Stimulated activated CD8-positive, alpha-beta memory T cell treated with anti-CD3 and anti-CD28 coated beads, Interleukin-15, amount 100 ng/mL, for 24 hours (primary cell): Measurements from ENCODE around the gene CARNS1.
"Not testable (repeated sequence)": the region's sequence is repeated elsewhere in the genome, so short reads cannot be mapped to it uniquely, and the experiment has no call there.

Experiments
- DNase-seq: peaks from one replicate; pipeline ENCODE4 v3.0.0-alpha.2; 2020; ENCODE audit warnings: low read depth

Gene CARNS1

DNA sequence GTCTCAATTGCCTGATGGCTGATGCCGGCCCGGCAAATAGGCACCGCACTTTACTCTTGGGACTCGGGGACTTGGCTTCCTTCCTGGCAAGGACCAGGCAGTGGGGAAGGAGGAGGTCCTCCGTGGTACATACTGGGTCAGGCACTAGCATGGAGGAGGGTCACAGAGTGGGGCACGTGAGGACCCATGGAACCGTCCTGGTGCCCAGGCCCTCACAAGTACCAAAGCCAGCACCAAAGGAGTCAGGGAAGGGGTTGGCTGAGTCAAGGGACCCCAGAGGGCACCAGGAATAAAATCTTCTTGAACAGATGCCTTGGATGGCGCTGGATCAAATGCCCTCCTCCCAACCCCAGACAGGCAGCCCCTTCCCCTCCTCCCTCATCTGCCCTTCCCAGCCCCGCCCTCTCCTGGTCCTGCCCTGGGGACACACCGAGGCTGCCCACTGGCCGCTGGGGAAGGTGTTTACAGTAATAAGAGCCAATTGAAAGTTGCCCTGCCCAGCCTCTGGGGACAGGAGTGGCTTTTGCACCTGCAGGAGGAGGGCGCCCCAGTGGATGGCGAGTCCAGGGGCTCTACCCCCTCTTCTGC, 5.6 kb upstream of the CARNS1 start:
- no peak for DNase-seq

DNA sequence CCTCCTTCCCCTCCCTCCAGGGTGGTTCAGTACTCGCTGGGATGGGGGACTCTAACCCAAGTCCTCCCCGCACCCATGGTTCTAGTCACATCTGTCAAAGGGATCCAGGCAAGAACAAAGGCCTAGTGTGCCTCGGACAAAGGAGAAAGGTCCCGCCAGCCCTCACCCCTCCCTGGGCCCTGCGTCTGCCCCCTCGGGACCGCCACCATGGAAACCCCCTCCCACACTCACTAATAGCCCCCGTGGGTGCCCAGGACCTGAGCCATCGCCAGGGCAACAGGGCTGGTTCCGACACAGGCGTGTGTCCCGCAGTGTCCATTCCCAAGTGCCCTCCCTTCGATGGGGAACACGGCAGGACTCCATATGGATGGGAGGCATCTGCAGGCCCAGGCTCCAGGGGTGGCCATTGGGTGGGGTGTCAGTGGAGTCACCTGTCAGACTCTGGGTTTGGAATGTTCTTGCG, 5.1 kb upstream of the CARNS1 start:
- no peak for DNase-seq

DNA sequence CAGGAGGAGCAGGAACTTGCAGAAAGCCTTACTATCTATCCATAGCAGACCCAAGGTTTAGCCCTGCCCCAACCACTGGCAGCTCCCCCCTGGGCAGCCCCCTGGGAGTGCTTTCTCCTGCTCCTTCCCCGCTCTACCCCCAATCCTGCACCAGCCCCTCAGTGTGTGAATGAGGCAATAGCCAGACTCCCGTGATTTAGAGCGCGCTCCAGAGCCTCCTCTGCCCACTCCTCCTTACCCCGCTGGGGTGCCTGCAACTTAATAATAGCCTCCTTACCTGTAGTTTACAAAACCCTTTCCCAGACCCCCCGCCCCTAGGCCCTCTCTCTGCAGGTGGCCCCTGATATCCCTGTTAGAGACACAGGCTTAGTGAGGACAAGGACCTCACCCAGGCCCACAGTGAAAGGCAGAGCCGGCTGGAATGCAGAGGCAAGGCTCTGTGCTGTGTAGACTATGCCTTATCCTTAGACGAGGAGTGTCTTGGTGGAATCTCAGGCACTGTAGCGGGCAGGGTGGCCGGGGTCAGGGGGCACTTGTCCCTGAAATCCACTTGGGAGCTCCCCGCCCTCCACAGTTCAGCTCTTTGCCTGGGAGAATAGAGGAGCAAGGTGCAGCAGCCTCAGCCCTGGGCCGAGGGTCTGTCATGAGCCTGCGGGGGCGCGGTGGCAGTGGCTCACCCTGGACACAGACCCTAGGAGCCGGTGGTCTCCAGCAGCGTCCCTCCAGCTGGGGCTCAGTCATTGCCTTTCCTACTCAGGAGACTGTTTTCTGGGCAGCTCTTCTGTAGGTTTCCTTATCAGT, 4.3 kb upstream of the CARNS1 start:
- DNase-seq = no peak

DNA sequence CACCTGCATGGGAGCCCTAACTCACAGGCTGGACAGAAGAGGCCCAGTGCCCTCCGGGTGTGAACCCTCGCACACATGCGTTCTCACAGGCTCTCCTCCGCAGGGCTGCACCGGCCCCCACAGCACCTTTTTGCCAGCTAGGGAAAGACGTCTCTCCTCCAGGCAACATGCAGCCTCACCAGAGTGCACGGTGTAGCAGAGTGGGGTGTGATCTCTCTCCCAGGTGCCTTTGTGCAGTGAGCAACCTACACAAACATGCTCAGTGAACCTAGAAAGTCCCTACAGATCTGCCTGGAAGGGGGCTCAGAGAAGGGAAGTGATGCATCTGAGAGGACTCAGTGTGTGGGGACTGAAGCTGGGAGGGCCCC, 3.7 kb upstream of the CARNS1 start:
- DNase-seq = no peak

DNA sequence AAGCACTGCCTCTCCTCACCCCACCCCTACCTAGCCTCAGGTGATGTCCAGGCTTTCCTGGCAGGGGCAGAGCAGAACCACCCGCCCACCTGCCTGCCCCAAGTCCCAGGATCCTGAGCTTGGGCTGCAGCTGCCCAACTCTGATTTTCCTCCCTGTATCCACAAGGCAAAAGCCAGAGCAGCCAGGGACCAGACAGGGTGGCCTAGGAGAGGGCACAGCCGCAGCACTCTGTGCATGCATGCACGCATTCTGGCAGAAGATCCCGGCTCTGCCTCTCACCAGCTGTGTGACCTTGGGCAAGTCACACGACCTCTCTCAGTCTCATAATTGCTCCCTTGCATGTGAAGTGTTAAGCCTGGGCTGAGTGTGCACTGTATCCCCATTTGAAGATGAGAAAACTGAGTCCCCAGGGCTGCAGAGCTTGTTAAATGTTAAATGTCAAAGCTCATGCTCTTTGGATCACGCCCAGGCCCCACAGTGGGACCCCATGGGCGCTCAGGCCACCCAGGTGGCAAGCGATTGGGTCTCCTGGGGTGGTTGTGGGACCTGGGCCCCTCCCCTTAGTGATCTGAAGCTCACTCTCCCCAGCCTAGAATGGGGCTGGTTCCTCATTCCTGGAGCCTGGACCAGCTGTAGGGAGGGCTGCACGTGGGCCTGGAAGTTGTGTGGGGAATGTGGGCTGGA, 2.8 kb upstream of the CARNS1 start:
- DNase-seq = no peak

DNA sequence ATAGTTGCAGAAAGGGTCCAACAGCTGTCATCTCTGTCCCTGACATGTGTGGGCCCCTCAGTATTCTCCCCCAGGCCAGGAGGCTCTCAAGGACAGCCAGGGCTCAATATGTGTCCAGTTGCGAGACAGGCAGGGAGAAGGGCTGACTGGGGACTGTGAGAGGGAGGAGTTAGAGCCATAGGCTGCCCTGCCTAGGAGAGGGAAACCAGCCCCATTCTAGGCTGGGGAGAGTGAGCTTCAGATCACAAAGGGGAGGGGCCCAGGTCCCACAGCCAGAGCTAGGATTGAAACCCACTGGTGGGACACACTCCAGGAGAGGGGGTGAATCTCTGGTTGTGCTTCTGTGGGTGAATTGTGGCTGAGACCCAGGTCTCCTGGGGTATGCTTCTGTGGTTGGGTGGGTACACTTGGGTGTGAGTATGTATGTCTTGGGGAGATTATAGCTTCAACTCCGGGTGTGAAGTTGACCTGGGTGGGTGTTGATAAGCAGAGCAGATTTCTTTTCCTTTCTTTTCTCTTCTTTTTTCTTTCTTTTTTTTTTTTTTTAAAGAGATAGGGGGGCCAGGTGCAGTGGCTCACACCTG, 2.1 kb upstream of the CARNS1 start:
- no peak for DNase-seq

DNA sequence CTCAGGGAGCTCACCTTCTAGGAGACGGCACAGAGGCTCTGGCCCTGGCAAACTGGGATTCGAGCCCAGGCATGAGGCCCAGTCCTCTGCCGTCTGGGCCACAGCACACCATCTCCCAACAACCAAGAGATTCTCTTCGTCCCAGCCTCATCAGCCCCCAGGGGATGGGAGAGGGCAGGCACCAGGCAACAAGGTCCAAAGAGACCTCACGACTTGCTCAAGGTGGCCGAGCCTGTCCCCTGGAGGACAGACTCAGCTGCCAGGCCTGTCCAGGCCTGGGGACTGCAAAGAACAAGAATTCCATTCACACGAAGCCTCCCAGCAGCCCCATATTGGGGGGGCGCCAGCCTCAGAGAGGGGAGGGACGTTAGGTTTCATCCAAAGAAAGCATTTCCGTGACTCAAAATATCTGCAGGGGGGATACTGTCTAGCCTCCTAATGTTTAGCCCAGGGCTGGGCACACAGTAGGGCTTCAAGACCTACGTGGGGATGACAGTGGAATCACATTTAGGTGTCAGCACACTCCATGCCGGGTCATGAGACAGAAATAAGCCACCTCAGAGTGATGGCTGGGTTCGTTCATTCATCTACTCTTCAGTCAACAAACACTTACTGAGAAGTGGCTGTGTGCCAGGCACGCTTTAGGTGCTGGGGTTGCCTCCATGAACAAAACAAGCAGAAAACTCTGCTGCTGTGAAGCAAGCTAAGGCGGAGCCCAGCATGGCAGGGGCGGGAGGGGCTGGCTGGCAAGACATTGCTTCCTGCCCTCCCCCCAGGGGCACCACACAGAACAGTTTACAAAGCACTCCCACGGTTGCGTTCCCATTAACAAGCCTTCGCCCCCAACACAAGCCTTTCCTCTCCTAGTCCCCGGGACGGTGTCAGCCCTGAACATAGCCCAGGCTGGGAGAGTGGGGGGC, 1.2 kb downstream of the CARNS1 start:
- DNase-seq = no peak

DNA sequence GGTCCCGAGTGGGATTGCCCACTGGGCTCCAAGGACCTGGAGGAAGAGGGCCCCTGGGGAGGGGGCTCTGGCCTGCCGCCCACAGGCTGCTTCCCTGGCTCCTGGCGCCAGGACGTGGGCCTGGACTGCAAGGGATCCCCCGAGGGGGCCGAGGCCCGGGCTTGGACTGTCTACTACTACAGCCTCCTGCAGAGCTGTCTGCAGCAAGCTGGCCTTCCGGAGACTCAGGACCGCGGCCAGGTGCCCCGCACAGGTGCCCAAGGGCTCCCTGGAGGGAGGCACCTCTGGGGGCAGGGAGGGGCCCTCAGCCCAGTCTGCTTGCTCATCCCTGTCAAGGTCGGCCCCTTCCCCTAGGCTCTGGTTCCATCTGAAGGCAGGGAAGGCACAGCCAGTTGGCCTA, 1.9 kb downstream of the CARNS1 start:
- no peak for DNase-seq

DNA sequence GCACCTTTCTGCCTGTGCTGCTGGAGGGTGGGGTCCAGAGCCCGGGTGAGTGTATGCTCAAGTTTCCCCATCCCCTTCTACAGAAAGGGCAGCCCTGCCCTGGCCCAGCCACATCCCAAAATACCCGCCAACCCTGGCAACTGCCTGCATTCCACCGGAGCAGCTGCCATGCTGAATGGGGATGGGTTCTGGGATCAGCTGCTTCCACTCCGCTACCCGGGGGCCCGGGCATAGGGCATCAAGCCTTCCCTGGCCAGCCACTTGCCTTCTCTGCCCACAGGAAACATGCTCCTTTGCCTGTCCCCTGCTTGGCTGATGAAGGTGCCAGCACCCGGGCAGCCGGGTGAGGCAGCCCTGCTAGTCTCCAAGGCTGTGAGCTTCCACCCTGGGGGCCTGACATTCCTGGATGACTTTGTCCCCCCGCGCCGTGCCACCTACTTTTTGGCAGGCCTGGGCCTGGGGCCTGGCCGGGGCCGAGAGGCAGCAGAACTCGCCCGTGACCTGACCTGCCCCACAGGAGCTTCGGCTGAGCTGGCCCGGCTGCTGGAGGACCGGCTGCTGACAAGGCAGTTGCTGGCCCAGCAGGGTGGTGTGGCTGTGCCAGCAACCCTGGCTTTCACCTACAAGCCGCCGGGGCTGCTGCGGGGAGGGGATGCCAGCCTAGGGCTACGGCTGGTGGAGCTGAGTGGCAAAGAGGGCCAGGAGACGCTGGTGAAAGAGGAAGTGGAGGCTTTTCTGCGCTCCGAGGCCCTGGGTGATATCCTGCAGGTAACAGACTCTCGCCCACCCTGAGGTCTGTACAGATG, 3.2 kb downstream of the CARNS1 start:
- DNase-seq = no peak

DNA sequence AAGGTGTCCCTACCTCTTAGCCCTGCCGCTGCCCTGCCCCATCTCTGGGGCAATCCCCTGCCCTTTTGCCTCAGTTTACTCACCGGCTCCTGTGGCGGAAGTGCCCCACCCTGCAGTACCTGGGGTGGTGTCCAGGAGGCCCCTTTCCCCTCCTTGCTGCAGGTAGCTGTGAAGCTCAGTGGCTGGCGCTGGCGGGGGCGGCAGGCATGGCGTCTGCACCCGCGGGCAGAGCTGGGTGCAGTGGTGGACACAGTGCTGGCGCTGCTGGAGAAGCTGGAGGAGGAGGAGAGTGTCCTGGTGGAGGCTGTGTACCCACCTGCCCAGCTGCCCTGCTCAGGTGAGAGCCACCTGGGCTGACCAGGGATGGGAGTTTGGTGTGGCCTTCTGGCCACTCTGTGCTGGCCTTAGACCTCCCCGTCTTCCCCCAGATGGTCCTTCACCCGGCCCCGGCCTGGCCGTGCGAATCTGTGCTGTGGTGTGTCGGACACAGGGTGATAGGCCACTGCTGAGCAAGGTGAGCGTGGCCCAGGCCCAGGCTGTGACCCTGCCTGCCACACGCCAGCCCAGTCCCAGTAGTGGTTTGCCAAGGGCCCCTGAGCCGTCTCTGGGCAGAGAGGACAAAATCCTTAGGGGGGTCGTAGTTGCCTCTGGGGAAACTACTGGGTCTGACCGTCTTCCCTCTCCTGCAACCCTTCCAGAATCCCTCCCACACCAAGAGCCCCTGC, 4.0 kb downstream of the CARNS1 start:
- DNase-seq = no peak

DNA sequence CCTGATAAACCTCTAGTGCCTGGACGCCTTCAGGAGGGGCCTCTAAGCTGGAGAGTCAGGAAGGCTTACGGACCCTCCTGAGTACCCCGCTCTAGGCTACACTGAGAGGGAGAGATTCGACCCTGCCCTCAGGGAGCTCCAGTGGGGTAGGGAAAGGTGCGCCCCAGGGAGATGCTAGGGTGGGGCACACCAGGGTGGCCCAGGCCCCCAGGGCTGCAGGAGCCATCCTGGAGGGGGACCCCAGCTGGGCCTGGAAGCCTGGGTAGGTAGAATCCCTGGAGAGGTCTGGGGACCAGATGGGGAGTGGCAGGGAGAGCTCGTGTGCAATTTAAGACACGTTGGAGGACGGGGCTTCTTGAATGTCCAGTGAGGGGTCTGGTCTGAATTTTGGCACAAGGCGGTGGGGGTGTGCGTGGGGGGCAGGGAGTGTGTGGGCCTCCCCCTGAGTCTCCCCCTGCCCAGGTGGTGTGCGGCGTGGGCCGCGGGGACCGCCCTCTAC, 4.7 kb downstream of the CARNS1 start:
- no peak for DNase-seq

DNA sequence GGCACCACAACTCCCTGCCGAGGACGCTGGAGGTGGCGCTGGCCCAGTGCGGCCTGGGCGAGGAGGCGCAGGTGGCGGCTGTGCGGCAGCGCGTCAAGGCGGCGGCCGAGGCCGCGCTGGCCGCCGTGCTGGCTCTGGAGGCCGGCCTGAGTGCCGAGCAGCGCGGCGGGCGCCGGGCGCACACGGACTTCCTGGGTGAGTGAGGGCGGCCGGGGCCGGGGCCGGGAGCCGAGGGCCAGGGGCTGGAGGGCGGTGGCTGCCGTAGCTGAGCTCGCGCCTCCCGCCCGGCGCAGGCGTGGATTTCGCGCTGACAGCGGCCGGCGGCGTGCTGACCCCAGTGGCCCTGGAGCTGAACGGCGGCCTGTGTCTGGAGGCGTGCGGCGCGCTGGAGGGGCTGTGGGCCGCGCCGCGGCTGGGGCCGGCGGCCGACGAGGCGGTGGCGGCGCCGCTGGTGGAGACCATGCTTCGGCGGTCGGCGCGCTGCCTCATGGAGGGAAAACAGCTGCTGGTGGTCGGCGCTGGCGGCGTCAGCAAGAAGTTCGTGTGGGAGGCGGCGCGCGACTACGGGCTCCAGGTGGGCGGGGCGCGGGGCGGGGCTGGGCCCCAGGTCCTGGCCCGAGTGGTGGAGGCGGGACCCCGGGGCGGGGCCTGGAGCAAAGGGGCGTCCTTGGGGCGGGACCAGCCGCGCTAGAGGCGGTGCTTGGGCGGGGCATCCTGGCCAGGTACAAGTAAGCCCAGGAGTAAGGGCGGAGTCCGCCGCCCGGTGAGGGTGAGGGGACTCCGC, 5.4 kb downstream of the CARNS1 start:
- peak; percentile 98 for DNase-seq

DNA sequence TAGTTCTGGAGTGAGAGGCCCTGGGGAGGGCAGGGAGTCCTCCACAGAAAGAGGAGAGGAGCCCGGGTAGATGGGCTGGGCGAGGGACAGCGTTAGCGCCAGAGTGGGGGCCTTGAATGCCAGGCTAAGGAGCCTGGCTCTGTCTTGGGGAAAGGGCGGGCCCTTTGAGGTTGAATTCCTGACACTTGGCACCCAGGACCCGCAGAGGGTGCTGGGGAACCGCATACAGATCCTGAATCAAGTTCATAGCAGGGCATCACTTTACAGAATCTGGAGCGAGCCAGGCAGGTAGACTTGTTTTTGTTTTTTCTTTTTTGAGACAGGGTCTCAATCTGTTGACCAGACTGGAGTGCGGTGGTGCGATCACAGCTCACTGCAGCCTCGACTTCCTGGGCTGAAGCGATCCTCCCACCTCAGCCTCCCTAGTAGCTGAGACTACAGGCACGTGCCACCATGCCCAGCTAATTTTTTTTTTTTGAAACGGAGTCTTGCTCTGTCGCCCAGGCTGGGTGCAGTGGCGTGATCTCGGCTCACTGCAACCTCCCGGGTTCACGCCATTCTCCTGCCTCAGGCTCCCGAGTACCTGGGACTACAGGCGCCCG, 6.1 kb downstream of the CARNS1 start:
- no peak for DNase-seq

DNA sequence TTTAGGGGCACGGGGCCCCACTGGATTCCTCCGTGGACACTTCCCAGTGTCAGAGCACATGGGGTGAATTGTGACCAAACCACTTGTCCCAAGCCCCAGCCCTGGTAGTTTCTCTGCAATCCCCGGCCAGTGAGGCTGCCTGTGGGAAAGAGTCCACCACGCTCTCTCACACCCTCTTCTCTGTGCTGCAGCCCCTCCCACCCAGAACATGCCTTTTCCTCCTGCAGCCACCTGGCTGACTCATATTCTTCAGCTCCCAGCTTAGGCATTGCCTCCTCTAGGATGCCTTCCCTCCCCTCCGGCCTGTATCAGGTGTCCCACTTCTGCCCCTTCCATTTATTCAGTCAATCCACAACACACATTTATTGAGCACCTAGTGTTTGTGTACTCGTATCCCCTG, 7.4 kb downstream of the CARNS1 start:
- DNase-seq = no peak

DNA sequence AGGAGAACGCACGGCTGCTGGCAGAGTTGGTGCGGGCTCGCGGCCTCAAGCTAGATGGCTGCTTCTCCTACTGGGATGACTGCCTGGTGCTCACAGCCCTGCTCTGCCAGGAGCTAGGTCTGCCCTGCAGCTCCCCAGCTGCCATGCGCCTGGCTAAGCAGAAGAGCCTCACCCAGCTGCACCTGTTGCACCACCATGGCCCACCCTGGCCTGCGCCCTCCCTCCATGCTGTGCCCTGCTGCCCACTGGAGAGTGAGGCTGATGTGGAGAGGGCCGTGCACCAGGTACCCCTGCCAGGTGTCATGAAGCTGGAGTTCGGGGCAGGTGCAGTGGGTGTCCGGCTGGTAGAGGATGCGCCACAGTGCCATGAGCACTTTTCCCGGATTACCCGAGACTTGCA, 8.0 kb downstream of the CARNS1 start:
- DNase-seq = no peak

DNA sequence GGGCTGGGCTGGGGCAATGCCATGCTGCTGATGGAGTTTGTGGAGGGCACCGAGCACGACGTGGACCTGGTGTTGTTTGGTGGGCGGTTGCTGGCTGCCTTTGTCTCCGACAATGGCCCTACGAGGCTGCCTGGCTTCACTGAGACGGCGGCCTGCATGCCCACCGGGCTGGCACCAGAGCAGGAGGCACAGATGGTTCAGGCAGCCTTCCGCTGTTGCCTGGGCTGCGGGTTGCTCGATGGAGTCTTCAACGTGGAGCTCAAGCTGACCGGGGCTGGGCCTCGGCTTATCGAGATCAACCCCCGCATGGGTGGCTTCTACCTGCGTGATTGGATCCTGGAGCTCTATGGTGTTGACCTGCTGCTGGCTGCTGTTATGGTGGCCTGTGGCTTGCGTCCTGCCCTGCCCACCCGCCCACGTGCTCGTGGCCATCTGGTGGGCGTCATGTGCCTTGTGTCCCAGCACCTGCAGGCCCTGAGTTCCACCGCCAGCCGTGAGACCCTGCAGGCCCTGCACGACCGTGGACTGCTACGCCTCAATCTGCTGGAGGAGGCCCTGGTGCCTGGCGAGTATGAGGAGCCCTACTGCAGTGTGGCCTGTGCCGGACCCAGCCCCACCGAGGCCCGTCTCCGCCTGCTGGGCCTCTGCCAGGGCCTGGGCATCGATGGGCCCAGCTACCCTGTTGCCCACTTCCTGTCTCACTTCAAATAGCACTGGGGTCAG, 8.6 kb downstream of the CARNS1 start:
- no peak for DNase-seq

DNA sequence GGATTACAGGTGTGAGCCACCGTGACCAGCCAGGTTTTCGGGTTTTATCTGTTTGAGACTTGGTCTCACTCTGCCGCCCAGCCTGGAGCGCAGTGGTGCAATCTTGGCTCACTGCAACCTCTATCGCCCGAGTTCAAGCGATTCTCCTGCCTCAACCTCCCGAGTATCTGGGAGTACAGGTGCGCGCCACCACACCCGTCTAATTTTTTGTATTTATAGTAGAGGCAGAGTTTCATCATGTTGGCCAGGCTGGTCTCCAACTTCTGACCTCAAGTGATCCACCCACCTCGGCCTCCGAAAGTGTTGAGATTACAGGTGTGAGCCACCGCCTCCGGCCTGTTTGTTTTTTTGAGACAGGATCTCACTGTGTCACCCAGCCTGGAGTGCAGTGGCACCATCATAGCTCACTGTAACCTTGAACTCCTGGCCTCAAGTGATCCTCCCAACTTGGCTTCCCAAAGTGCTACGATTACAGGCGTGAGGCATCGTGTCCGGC, 11.9 kb downstream of the CARNS1 start:
- not testable (repeated sequence) for DNase-seq
